ENCODE data around the gene TGDS.
"Not testable (repeated sequence)": the region's sequence is repeated elsewhere in the genome, so short reads cannot be mapped to it uniquely, and the experiment has no call there.

- TF ChIP-seq ZNF274 (IDR thresholded peaks at IDR 0.05; ENCODE audit: low read depth, low read length); YY1 (IDR thresholded peaks at IDR 0.05; ENCODE audit: insufficient read depth, insufficient read length); SUZ12 (IDR thresholded peaks at IDR 0.05; ENCODE audit: extremely low read depth, insufficient read depth, insufficient read length): not testable (repeated sequence)
Observed at GRCh38 chr13:94636096-94636495, 40.1 kb upstream of the TGDS start.

Measured in NT2/D1 (cell line).